Measurements from ENCODE around the gene PF4V1. TPM values are rescaled to one million over a fixed set of nuclear protein-coding genes. Genes with fewer than 3 reads are reported as not detected.

The PF4V1 gene
- total RNA-seq, 2 experiments from 2014 or later = not detected

Other genes starting within 250 kb of the PF4V1 start
- under 1 TPM in 1 of 2 experiments, not detected in 1; 0.19 TPM for gene RASSF6, start 232.9 kb upstream of the PF4V1 start, total RNA-seq
- gene CXCL8, start 112.7 kb upstream of the PF4V1 start, total RNA-seq = under 1 TPM; 0.15 to 0.19 TPM
- not detected for gene CXCL6, start 16.6 kb upstream of the PF4V1 start, total RNA-seq
- not detected for gene CXCL1, start 16.1 kb downstream of the PF4V1 start, total RNA-seq
- not detected for gene PF4, start 128.7 kb downstream of the PF4V1 start, total RNA-seq
- not detected for gene PPBP, start 134.9 kb downstream of the PF4V1 start, total RNA-seq
- not detected for gene CXCL5, start 145.4 kb downstream of the PF4V1 start, total RNA-seq
- not detected for gene CXCL3, start 185.4 kb downstream of the PF4V1 start, total RNA-seq
- under 1 TPM in 1 of 2 experiments, not detected in 1; 0.22 TPM for gene CXCL2, start 245.9 kb downstream of the PF4V1 start, total RNA-seq

Data from activated CD4-positive, alpha-beta T cell treated with anti-CD3 and anti-CD28 coated beads, Interleukin-2, amount 10 ng/mL, durations not matched to agents 7 days and 5 days (primary cell).